Nephron (organoid): Measurements from ENCODE around the gene MRPS25.
A peak's percentile ranks its signal among the peaks of the same experiment; 100 is the strongest.

Experiments used
- H3K27ac Mint-ChIP-seq, 3 experiments: 2 replicates each; pipeline ENCODE4 v1.8.0; 2020; ENCODE audit warnings: mixed read lengths in 3 of 3, mild to moderate bottlenecking in 2 of 3, moderate library complexity in 1 of 3
- H3K27me3 Mint-ChIP-seq: 2 replicates; pipeline ENCODE4 v1.8.0; 2021; ENCODE audit warnings: low read depth, mild to moderate bottlenecking, moderate library complexity, mixed read lengths
- H3K36me3 Mint-ChIP-seq: 2 replicates; pipeline ENCODE4 v1.8.0; 2020; ENCODE audit warnings: low read depth, mixed read lengths
- H3K4me1 Mint-ChIP-seq: 2 replicates; pipeline ENCODE4 v1.8.0; 2020; ENCODE audit warnings: mixed read lengths
- H3K4me3 Mint-ChIP-seq, 3 experiments: 2 replicates each; pipeline ENCODE4 v1.8.0; 2020; ENCODE audit warnings: mild to moderate bottlenecking in 3 of 3, mixed read lengths in 3 of 3, moderate library complexity in 2 of 3
- H3K9me3 Mint-ChIP-seq: 2 replicates; pipeline ENCODE4 v1.8.0; 2020; ENCODE audit warnings: mixed read lengths
- TF ChIP-seq, protein P1 (sequence below), 3 experiments: fragments of 200-600 bp; sonication (generic); IDR thresholded peaks; one replicate each; pipeline ENCODE4 v1.5.0; 2021; ENCODE audit warnings: antibody characterized with exemption in 3 of 3; ENCODE audit not compliant: unreplicated experiment in 3 of 3

The MRPS25 gene

DNA sequence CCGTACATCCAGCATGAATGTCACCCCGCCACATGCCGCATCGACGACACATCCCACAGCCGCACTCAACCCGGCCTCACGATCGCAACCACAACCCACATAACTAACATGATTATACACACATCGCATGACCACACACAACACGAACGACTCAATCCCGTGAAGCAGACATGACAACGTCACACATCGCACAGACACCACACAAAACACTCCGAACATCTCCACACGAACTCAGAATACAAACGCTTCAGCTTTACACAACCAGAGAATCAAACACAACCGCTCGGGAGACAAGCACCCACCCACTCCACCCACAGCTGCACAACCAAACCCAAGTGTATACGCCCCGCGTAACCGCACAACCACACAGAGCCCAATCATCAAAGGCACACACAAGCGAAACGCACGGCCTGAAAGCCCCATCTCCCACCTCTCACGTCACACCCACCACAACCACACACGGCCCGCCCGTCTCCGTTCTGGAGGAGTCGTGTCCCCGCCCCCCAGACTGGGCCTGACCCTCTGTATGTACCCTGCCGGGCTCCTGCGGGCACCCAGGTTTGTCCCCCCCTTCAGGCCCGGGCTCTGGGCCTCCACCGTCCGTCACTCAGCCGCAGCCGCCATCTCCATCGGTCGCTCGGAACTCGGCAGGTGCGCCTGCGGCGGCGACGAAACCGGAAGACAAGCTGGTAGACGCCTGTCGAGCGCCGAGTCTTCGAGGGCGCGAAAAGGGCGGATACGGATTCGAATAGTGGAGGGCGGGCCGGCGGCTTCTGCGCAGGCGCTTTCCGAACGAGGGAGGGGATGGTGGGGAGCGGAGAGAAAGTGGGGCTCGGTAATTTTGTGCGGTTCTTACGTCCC is 33.6 kb upstream of the MRPS25 start, which contains the start of gene RBSN:
Gene RBSN, minus strand, starts transcription at position 646 of the 861 bp plus-strand sequence. CDS start 3,028 bp downstream, outside the sequence.
- H3K27ac Mint-ChIP-seq = peak within 1 kb of the TSS; percentile 66 to 89 (median 88)
- peaks cover 20% of the 10 kb centered on the region for H3K36me3 Mint-ChIP-seq
- no peaks in the 10 kb centered on the region for H3K9me3 Mint-ChIP-seq
- TF ChIP-seq, protein P1, sequence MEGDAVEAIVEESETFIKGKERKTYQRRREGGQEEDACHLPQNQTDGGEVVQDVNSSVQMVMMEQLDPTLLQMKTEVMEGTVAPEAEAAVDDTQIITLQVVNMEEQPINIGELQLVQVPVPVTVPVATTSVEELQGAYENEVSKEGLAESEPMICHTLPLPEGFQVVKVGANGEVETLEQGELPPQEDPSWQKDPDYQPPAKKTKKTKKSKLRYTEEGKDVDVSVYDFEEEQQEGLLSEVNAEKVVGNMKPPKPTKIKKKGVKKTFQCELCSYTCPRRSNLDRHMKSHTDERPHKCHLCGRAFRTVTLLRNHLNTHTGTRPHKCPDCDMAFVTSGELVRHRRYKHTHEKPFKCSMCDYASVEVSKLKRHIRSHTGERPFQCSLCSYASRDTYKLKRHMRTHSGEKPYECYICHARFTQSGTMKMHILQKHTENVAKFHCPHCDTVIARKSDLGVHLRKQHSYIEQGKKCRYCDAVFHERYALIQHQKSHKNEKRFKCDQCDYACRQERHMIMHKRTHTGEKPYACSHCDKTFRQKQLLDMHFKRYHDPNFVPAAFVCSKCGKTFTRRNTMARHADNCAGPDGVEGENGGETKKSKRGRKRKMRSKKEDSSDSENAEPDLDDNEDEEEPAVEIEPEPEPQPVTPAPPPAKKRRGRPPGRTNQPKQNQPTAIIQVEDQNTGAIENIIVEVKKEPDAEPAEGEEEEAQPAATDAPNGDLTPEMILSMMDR (IDR thresholded peaks at IDR 0.05; ENCODE audit: unreplicated experiment in 3 of 3) = no peak
- H3K27me3 Mint-ChIP-seq = no peaks in the 10 kb centered on the region
- peaks cover 17% of the 10 kb centered on the region for H3K4me1 Mint-ChIP-seq
- peak within 1 kb of the TSS; percentile 95 to 99 (median 99) for H3K4me3 Mint-ChIP-seq

DNA sequence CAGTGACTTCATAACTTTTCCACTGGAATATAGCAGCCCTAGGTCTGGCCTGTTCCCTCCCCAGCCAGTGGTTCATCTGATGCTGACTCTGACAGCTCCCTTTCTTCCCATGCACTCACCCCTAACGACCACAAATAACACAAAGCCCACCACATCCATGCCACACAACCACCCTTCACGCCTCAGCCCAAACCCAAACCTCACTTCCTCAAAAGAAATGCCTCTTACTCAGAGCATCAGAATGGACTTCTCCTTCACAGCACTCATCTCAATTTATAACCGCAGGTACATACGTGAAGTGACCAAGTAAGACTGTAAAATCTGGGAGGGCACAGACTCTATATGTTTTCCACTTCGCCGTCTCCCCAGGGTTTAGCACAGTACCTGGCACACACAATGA is 32.8 kb upstream of the MRPS25 start:
- peak overlapping the region; percentile 66 to 89 (median 88) for H3K27ac Mint-ChIP-seq
- H3K36me3 Mint-ChIP-seq = peaks cover 25% of the 10 kb centered on the region
- TF ChIP-seq, protein P1 (IDR thresholded peaks at IDR 0.05; ENCODE audit: unreplicated experiment in 3 of 3) = no peak
- H3K4me3 Mint-ChIP-seq = peak overlapping the region; percentile 95 to 99 (median 99)
- peaks cover 21% of the 10 kb centered on the region for H3K4me1 Mint-ChIP-seq
- H3K9me3 Mint-ChIP-seq = no peaks in the 10 kb centered on the region
- H3K27me3 Mint-ChIP-seq = no peaks in the 10 kb centered on the region

DNA sequence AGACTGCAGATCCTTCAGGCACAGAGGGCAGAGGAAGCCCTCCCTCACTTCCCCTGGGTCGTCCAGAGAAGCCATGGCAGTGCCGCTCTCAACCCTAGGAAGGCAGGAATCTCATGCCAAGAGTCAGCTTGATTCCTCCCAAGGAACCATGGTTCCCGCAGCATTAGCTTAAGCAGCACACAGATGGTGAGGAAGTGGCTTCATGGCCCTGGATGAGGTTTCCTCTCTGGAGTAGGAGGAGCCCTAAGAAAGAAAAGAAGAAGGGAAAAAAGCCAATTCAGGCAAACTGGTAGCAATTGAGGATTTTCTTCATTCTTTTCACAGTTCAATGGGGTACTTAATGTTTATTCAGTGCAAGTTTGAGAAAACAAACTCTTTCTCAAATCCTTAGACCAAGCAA is 30.9 kb upstream of the MRPS25 start:
- Mint-ChIP-seq H3K9me3 (no peaks in the 10 kb centered on the region), H3K4me1 (peaks cover 25% of the 10 kb centered on the region), H3K36me3 (peaks cover 28% of the 10 kb centered on the region), H3K27ac (no peak overlapping the region), H3K4me3 (peak overlapping the region; percentile 49 to 76 (median 75)), H3K27me3 (no peaks in the 10 kb centered on the region)
- TF ChIP-seq, protein P1 (IDR thresholded peaks at IDR 0.05; ENCODE audit: unreplicated experiment in 3 of 3) = no peak

DNA sequence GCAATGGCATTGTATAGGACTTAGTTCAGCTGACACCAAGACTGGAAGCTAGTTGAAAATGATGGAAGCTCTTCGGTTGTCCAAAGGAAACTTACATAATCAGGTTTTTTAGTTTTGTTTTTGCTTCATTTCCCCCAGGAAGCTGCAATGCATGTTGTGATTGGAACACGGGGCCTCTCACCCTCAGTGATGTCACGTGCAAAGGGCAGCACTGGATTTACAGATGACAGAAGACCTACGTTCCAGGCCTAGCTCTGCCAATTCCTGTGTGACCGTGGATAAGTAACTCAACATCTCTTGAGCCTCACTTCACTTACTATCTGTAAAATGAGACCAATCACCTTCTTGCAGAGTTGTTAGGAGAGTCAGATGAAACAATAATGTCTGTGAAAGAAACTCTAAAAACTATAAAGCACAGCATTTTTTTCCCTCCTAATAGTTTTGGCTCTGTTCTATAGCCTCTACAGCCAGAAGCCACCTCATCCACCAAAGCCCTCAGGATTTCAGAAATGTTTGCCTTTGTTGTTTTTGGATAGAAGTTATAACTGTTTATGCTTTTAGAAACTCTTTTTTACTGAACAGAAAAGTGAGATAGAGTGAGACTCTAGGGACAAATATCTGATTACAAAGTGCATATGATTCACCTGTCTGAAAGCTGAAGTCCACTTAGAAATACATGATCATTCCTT is 29.2 kb upstream of the MRPS25 start:
- Mint-ChIP-seq H3K27ac (no peak overlapping the region), H3K36me3 (peaks cover 40% of the 10 kb centered on the region), H3K4me3 (no peak overlapping the region), H3K4me1 (peaks cover 23% of the 10 kb centered on the region), H3K27me3 (no peaks in the 10 kb centered on the region), H3K9me3 (no peaks in the 10 kb centered on the region)
- TF ChIP-seq, protein P1 (IDR thresholded peaks at IDR 0.05; ENCODE audit: unreplicated experiment in 3 of 3) = no peak

DNA sequence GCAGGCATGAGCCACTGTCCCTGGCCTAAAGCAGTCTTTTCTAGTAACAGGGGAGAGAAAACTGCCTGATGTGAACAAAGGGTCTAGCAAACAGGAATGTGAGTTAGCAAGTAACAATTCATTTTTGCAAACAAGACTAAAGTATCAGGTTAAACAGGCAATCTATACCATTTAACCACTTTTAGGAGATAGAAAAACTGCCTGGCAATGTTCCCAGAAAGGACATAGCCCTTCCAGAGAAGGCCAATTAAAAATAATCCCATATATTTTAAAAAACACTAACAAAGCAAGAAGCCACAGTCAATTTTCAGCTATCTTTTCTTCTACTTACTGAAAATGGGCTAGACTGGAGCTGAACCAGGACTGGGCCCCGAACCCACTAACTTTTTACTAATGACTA is 27.6 kb upstream of the MRPS25 start:
- peaks cover 40% of the 10 kb centered on the region for H3K36me3 Mint-ChIP-seq
- H3K27me3 Mint-ChIP-seq = no peaks in the 10 kb centered on the region
- no peaks in the 10 kb centered on the region for H3K9me3 Mint-ChIP-seq
- H3K4me1 Mint-ChIP-seq = peaks cover 10% of the 10 kb centered on the region
- H3K4me3 Mint-ChIP-seq = no peak overlapping the region
- TF ChIP-seq, protein P1 (IDR thresholded peaks at IDR 0.05; ENCODE audit: unreplicated experiment in 3 of 3) = no peak
- peak overlapping the region; percentile 13 to 74 (median 69) for H3K27ac Mint-ChIP-seq
